HepG2 (cell line): Measurements from ENCODE around the gene ZNF430. TPM values are rescaled to one million over a fixed set of nuclear protein-coding genes. Genes with fewer than 3 reads are reported as not detected.

ENCODE experiments used
- DDIT3 ChIP-seq: sonication (generic); formaldehyde crosslinking; IDR thresholded peaks from 2 replicates; pipeline ENCODE4 v1.4.0; 2020; ENCODE audit warnings: mild to moderate bottlenecking, missing genetic modification reagents
- ELF4 ChIP-seq: sonication (generic); formaldehyde crosslinking; IDR thresholded peaks from 2 replicates; pipeline ENCODE4 v1.5.0; 2020; ENCODE audit warnings: missing genetic modification reagents, mild to moderate bottlenecking, moderate library complexity, borderline replicate concordance
- EP300 ChIP-seq, 3 experiments: sonication (generic) in 1 of 3; formaldehyde crosslinking in 1 of 3; IDR thresholded peaks; 2 replicates each; pipeline versions ENCODE4 v1.5.1 to v1.6.1; 2011 to 2020; ENCODE audit warnings: low read depth in 2 of 3, low read length in 2 of 3, borderline replicate concordance in 1 of 3, improper control_type of control experiment in 1 of 3, mild to moderate bottlenecking in 1 of 3, missing genetic modification reagents in 1 of 3, moderate library complexity in 1 of 3
- HDAC1 ChIP-seq: sonication (generic); formaldehyde crosslinking; IDR thresholded peaks from 2 replicates; pipeline ENCODE4 v1.5.1; 2020; ENCODE audit warnings: mild to moderate bottlenecking, missing genetic modification reagents
- HOXA3 ChIP-seq: sonication (generic); formaldehyde crosslinking; IDR thresholded peaks from 2 replicates; pipeline ENCODE4 v1.5.0; 2020; ENCODE audit warnings: missing genetic modification reagents
- LCORL ChIP-seq, 2 experiments: fragments of 450-650 bp in 1 of 2; sonication (generic) in 1 of 2; formaldehyde crosslinking in 1 of 2; IDR thresholded peaks; 2 replicates each; pipeline versions ENCODE4 v1.5.0 to v1.6.1; 2017 to 2020; ENCODE audit warnings: antibody characterized with exemption in 1 of 2, missing genetic modification reagents in 1 of 2
- MAFG ChIP-seq: sonication (generic); formaldehyde crosslinking; IDR thresholded peaks from 2 replicates; pipeline ENCODE4 v1.5.1; 2020; ENCODE audit warnings: mild to moderate bottlenecking, missing genetic modification reagents
- MXD3 ChIP-seq: IDR thresholded peaks from 2 replicates; pipeline ENCODE4 v1.6.1; 2016; ENCODE audit warnings: mild to moderate bottlenecking, missing biosample characterization, missing genetic modification reagents
- NR1H2 ChIP-seq: sonication (generic); formaldehyde crosslinking; IDR thresholded peaks from 2 replicates; pipeline ENCODE4 v1.8.1; 2022; ENCODE audit warnings: low read depth, missing genetic modification reagents, borderline replicate concordance
- SATB2 ChIP-seq: sonication (generic); formaldehyde crosslinking; IDR thresholded peaks from 2 replicates; pipeline ENCODE4 v1.5.0; 2020; ENCODE audit warnings: missing genetic modification reagents
- SPEN ChIP-seq: sonication (generic); formaldehyde crosslinking; IDR thresholded peaks from 2 replicates; pipeline ENCODE4 v1.5.1; 2020; ENCODE audit warnings: low read depth, mild to moderate bottlenecking, missing genetic modification reagents
- ZBTB7B ChIP-seq: sonication (generic); formaldehyde crosslinking; IDR thresholded peaks from 2 replicates; pipeline ENCODE4 v1.4.0; 2020; ENCODE audit warnings: missing genetic modification reagents
- ZHX2 ChIP-seq, 2 experiments: sonication (generic) in 1 of 2; formaldehyde crosslinking in 1 of 2; IDR thresholded peaks; 2 replicates each; pipeline versions ENCODE4 v1.6.1 to v1.9.0; 2014 to 2022; ENCODE audit warnings: antibody characterized with exemption in 1 of 2, borderline replicate concordance in 1 of 2, inconsistent platforms in 1 of 2, low read depth in 1 of 2, missing genetic modification reagents in 1 of 2
- ZKSCAN8 ChIP-seq: IDR thresholded peaks from 2 replicates; pipeline ENCODE4 v1.6.1; 2016; ENCODE audit warnings: borderline replicate concordance, missing genetic modification reagents, missing compliant biosample characterization
- ZNF143 ChIP-seq: sonication (generic); formaldehyde crosslinking; IDR thresholded peaks from 2 replicates; pipeline ENCODE4 v1.4.0; 2020; ENCODE audit warnings: missing genetic modification reagents
- ZNF225 ChIP-seq: sonication (generic); formaldehyde crosslinking; IDR thresholded peaks from 2 replicates; pipeline ENCODE4 v1.4.0; 2020; ENCODE audit warnings: mild to moderate bottlenecking, missing genetic modification reagents
- ZNF24 ChIP-seq: fragments of 450-650 bp; IDR thresholded peaks from 2 replicates; pipeline ENCODE4 v1.6.1; 2017; ENCODE audit warnings: antibody characterized with exemption, mild to moderate bottlenecking
- ZNF468 ChIP-seq: sonication (generic); formaldehyde crosslinking; IDR thresholded peaks from 2 replicates; pipeline ENCODE4 v1.8.0; 2022; ENCODE audit warnings: mild to moderate bottlenecking, moderate library complexity, missing genetic modification reagents
- ZNF543 ChIP-seq: sonication (generic); formaldehyde crosslinking; IDR thresholded peaks from 2 replicates; pipeline ENCODE4 v1.4.0; 2020; ENCODE audit warnings: mild to moderate bottlenecking, missing genetic modification reagents
- ZNF784 ChIP-seq: sonication (generic); formaldehyde crosslinking; IDR thresholded peaks from 2 replicates; pipeline ENCODE4 v1.5.1; 2020; ENCODE audit warnings: missing genetic modification reagents, mild to moderate bottlenecking, borderline replicate concordance
- polyA plus RNA-seq, 8 experiments: library from polyadenylated mRNA; depleted of rRNA in 3 of 8; stranded (reverse) in 7 of 8; unstranded in 1 of 8; fragments of >200 nt; fragmentation: Illumina TruSeq in 4 of 8; extraction: Trizol in 4 of 8; gene quantifications; 2 replicates each; pipeline versions ENCODE4 v1.2.1 to v1.2.3, GENCODE V29; 2011 to 2016; ENCODE audit warnings: low read depth in 4 of 8, missing spikeins in 1 of 8, mixed read lengths in 1 of 8; ENCODE audit not compliant: insufficient read depth in 1 of 8
- total RNA-seq, 5 experiments: library from RNA; depleted of rRNA; stranded (reverse); fragments of >200 nt; fragmentation: Illumina TruSeq; extraction: Trizol; gene quantifications; 2 replicates each; pipeline ENCODE4 v1.2.3, GENCODE V29; 2016; ENCODE audit warnings: low read depth in 1 of 5

The ZNF430 gene
- total and polyA plus RNA-seq, 2 of the 13 experiments (the other 11 are each of a cell fraction or from before 2014, with no cell fraction given), result 4.1 to 6.9 TPM

- TF ChIP-seq ZHX2 (IDR thresholded peaks at IDR 0.05; ENCODE audit: low read depth), result peak; percentile 31; the same call in 1 of the 2 replicates
- no peak for TF ChIP-seq ZHX2 (CRISPR knock-in tag; IDR thresholded peaks at IDR 0.05; ENCODE audit: borderline replicate concordance)
- no peak for TF ChIP-seq ZNF468 (CRISPR knock-in tag)
- no peak for TF ChIP-seq ELF4 (CRISPR knock-in tag)
- no peak for TF ChIP-seq ZNF225 (CRISPR knock-in tag)
- TF ChIP-seq ZNF143 (CRISPR knock-in tag), result no peak
- no peak for TF ChIP-seq DDIT3 (CRISPR knock-in tag)
- 0 out of 2 replicates have a peak, but pooled peaks have one; percentile 39 for TF ChIP-seq ZNF543 (CRISPR knock-in tag)
- no peak for TF ChIP-seq NR1H2
- TF ChIP-seq ZNF784 (CRISPR knock-in tag), result peak; percentile 53; the same call in 1 of the 2 replicates
- no peak for TF ChIP-seq LCORL (IDR thresholded peaks at IDR 0.05)
- TF ChIP-seq LCORL (CRISPR knock-in tag; IDR thresholded peaks at IDR 0.05), result no peak
- 0 out of 2 replicates have a peak, but pooled peaks have one; percentile 38 for TF ChIP-seq MXD3 (CRISPR knock-in tag)
- peak; percentile 83 for TF ChIP-seq HDAC1 (CRISPR knock-in tag)
- no peak for TF ChIP-seq ZBTB7B (CRISPR knock-in tag)
- TF ChIP-seq ZNF24, result no peak
- peak; percentile 70; the same call in 1 of the 2 replicates for TF ChIP-seq HOXA3 (CRISPR knock-in tag)
- TF ChIP-seq SPEN (CRISPR knock-in tag), result peak; percentile 47; the same call in 1 of the 2 replicates
- no peak for TF ChIP-seq MAFG (CRISPR knock-in tag)
- TF ChIP-seq ZKSCAN8, result no peak; the same call in 1 of the 2 replicates
- TF ChIP-seq EP300 (IDR thresholded peaks at IDR 0.05; ENCODE audit: low read depth in 2 of 2, low read length in 2 of 2), result no peak
- no peak for TF ChIP-seq EP300 (CRISPR knock-in tag; IDR thresholded peaks at IDR 0.05; ENCODE audit: borderline replicate concordance)
- TF ChIP-seq SATB2 (CRISPR knock-in tag), result no peak
Observed at GRCh38 chr19:21082011-21082975, 61.8 kb downstream of the ZNF430 start, which contains the start of gene ZNF714 (continued).
